HEK293T (cell line): ENCODE data around the gene MPND.

Experiments
- BHLHE40 ChIP-seq: fragments of 450-650 bp; IDR thresholded peaks from 2 replicates; pipeline ENCODE4 v1.6.1; 2016; ENCODE audit warnings: mild to moderate bottlenecking, moderate library complexity, borderline replicate concordance
- NFRKB ChIP-seq: fragments of 450-650 bp; IDR thresholded peaks from 2 replicates; pipeline ENCODE4 v1.6.1; 2016; ENCODE audit warnings: mild to moderate bottlenecking, moderate library complexity
- SP1 ChIP-seq: fragments of 450-650 bp; IDR thresholded peaks from 2 replicates; pipeline ENCODE4 v1.6.1; 2017
- TARDBP ChIP-seq: fragments of 450-650 bp; IDR thresholded peaks from 2 replicates; pipeline ENCODE4 v1.6.1; 2016
- ZNF384 ChIP-seq: fragments of 450-650 bp; IDR thresholded peaks from 2 replicates; pipeline ENCODE4 v1.6.1; 2016

- TF ChIP-seq SP1 = no peak
- TF ChIP-seq BHLHE40 = no peak
- no peak for TF ChIP-seq NFRKB
- TF ChIP-seq ZNF384 = no peak
- TF ChIP-seq TARDBP = no peak
Measured at GRCh38 chr19:4327877-4328242, 15.5 kb upstream of the MPND start.
